T-helper 2 cell treated with Interferon-gamma antibody and Interleukin-4, amounts not matched to agents 100 ng/mL and 5 ng/mL, for 36 hours (primary cell): ENCODE results near the gene PDHX. TPM values are rescaled to one million over a fixed set of nuclear protein-coding genes. Genes with fewer than 3 reads are reported as not detected.
"Not testable (repeated sequence)": the region's sequence is repeated elsewhere in the genome, so short reads cannot be mapped to it uniquely, and the experiment has no call there.

ENCODE experiments used
- intact Hi-C: fragments of 100-400 bp; cut with micrococcal nuclease; formaldehyde crosslinking; loops from one replicate; pipeline ENCODE4 v1.15.1; 2023
- total RNA-seq: library from RNA; stranded (reverse); gene quantifications from 2 replicates; pipeline ENCODE4 v1.2.3, GENCODE V29; 2022

PDHX gene
- total RNA-seq, 1 donor from 2014 or later, result 24.0 TPM

DNA sequence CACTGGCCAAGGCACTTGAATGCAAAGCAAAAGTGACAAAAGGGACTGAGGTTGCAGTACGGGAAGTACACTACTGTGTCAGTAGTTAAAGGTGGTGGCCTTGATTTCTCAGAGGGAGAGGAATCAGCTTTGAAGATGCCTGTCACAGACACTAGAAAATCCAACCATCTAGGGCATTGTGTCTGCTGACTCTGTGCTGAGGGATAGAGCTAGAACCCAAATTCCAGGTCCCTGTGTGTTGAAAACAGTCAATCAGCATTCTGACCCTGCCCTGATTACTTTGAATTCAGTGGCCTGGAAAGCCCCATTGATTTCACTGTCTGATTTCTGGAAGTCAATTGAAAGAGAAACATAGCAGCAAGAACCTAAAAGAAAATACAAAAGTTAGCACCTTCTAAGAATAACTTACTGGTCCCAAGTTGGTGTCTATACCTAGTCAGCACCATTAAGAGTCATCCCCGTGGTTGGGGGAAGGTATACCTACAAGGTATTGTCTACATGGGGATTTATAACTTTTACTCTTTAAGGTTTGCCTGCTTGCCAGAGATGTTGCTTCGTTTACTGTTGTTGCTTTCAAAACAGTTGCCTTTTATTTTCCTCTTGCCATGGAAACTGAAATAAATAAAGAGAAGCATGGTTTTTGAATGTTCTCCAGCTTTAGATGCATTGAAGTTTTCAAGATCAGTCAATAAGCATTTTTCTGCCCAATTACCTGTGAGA, 97.3 kb downstream of the PDHX start:
- intact Hi-C loops, result loop anchor here (1.0 to 5.0 kb wide), 4 partner anchors 15 to 96 kb away; partner anchors contain the start of genes APIP and PDHX

DNA sequence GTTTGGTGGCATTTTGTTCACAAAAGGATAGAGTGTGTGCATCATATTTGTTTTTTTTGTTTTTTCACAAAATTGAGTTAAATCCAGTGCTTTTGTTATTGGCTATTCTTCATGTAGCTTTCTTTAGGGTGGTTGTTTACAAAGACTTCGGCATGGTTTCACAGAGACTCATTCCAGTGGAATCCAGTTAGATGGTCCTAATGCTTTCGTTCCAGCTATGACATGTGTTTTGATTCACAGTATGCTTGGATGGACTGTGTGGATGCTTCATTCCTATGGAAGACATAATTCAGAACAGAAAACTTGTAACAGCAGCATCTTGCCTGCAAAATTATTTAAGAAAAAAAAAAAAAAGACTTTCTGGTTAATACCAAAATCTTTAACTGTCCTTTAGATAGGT, 97.9 kb downstream of the PDHX start:
- intact Hi-C loops, result loop anchor here (5.0 kb wide), 1 partner anchor 97 kb away; the partner anchor contains the start of genes APIP and PDHX

DNA sequence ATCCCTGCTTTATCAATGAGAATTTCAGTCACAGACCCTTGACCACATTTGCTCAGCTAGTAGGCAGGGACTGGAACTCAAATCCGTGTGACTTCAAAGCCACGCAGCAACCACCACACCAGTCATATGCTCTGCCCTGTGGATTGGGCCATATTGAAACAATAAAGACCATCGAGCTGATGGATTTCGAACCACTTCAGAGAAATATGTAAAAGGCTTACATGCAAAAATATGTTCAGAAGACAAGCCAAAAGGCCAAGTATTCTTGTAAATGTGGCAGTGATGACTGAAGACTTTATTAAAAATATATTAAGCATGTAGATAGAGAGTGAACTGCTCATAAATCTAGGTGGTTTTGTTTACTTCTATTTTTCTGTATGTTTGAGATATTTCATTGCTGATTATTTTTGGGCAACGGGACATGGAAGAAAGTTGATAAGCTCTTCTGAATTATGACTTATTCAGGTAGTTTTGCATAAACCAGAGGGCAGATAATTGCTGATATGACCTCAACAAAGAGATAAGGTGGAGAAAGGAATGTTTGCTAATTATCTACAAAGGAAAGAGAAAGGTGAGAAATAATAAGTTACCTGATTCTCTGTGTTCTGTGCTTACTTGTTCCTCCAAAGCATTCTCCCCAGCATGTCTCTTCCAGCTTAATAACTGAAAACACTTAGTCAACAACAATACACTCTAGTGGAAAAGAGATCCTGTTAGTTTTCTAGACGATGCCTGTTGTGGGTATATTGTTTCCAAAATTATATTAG, 99.4 kb downstream of the PDHX start:
- intact Hi-C loops, result no loop called here

DNA sequence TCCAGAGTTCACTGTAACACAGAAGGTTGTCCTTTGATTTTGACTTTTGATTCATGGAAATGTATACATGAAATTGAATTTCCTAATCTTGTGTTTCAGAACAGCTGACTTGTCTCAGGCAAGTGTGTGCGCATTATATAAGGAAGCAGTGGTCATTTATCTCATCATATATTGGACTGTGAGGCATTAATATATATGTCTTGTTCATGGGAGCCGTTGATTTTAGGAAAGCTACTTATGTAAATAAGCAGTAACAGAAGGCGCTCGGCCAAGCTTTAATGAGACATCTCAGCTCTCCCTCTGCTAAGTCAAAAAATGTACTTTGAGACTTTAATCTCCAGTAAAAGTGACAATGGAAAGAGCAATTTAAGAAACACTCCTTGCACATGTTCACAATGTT, 100.5 kb downstream of the PDHX start:
- intact Hi-C loops, result no loop called here

DNA sequence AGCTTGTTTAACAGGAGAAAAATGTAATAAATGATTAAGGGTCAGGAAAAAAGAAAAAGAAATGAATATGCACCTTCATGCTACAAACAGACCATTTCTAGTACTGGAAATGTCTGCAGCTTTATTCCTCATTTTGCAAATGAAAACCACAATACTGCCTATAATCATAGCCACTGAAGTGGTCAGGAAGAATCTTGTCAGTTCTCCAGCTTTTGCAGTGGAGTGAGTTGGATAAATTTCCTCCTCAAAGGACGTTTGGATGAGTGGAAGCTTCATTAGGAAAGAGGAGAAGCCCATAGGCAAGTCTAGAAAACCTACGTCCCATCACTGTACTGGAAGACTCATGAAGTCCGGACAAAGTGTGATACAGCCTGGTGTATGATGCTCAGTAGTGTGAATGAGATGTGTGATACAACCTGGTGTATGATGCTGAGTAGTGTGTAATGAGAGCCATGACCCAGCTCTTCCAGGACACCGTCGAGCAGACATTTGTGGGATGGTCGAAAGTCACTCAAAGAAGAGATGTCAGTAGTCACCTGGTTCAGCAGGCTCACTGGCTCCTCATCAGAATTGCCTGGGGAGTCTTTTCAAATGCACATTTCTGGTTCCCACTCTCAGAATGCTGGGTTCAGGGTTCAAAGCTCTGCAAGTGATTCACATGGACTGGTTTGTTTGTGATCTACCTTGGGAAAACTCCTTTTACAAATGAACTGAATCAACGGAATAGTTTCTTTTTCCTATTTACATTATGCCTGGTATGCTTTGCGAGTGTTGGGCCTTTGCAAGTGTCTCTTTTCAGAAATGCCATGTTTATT, 101.3 kb downstream of the PDHX start:
- intact Hi-C loops, result no loop called here

DNA sequence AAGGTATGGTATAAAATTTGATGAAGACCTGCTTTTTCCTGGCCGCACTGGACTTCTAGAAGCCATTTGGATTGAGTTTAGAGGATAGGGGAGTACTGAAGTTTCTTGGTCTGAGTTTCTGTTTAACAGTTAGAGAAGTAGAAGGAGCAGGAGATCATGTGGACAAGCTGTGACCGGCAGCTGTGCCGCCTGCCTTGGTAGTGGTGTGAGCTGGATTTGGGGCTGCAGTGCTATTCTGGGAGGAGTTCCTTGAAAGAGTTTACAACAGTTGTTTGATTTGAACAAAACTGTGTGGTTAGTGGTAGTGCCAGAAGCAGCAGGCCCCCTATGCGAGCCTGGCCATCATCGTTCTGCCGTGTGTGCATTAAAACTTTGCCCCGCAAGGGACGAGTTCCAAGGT, 105.2 kb downstream of the PDHX start:
- intact Hi-C loops, result no loop called here

DNA sequence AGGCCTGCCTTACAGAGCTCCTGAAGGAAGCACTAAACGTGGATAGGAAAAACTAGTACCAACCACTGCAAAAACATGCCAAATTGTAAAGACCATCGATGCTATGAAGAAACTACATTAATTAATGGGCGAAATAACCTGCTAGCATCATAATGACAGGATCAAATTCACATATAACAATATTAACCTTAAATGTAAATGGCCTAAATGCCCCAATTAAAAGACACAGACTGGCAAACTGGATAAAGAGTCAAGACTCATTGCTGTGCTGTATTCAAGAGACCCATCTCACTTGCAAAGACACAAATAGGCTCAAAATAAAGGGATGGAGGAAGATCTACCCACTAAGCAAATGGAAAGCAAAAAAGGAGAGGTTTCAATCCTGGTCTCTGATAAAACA, 107.5 kb downstream of the PDHX start:
- intact Hi-C loops, result not testable (repeated sequence)

DNA sequence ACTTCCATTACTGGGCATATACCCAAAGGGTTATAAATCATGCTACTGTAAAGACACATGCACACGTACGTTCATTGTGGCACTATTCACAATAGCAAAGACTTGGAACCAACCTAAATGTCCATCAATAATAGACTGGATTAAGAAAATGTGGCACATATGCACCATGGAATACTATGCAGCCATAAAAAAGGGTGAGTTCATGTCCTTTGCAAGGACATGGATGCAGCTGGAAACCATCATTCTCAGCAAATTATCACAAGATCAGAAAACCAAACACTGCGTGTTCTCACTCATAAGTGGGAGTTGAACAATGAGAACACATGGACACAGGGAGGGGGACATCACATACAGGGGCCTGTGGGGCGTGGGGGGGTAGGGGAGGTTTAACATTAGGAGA, 111.6 kb downstream of the PDHX start:
- intact Hi-C loops, result not testable (repeated sequence)

DNA sequence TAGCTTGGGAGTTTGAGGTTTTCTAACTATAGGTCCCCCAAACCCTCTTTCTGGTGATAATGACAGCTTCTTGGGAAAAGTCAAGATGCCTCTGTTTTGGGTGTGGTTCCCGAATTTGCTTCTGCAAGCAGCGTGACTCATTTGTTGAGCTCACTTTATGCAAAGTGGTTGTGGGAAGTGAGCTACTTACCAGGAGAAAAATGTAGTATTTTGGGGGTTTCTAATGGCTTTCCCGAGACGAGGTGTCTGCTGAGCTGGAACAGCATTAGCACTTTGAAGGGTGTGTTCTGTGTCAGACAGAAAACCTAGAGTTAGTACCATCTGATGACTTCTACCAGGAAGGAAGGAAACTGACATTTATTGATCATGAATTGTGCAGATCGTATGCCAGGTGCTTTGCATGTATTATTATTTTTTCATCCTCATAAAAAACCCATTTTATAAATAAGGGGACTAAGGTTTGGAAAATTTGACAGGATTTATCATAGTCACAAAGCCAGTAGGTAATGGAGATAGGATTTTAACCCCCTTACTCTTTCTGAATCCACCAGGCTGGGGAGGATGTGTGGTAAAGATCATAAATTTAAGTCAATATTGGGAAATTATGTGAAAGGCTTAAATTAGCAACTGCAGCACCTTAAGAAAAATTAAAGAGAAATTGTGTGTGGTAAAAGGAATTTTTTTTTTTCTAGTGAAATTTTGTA, 113.7 kb downstream of the PDHX start:
- intact Hi-C loops, result loop anchor here (2.0 kb wide), 1 partner anchor 17 kb away; no protein-coding TSS in a partner anchor

DNA sequence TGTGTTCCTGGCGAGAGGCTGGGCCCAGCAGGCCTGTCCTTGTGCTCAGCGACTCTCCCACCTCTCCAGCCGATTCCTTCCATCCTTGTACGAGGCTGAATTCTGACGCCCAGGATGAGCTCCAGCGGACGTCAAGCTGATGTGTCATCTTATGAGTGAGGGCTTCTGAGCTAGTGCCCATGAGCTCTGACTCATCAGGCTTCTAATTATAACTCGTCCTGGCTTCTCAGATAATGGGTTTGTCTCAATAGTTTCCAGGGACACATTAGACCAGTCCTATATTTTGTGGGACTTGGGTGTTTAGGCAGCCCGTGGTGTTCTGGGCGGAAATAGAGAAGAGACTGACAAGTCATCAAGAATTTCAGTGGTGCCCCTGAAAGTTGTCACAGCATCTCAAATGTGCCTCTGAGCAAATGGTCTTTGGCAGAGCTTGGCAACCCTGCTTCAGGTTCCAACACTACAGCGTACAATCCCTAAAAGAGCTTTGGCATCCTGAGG, 114.3 kb downstream of the PDHX start:
- intact Hi-C loops, result loop anchor here (2.0 kb wide), 1 partner anchor 18 kb away; no protein-coding TSS in a partner anchor

DNA sequence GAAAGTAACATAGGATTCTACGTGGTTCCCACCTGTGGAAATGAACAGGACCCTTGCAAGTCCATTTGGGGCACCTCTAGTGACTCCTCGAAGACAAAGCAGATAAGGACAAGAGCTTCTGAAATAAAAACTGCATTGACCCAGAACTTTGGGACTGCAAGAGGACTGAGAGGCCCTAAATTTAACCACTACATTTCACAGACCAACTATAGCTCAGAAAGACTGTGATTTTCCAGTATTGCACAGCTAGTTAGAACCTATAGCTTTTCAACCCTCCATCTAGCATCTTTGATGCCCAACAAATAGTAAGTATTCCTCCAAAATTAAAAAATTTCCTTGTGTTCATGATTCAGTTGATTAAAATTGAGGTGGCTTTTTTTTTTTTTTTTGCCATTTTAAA, 114.9 kb downstream of the PDHX start:
- intact Hi-C loops, result loop anchor here (2.0 kb wide), 1 partner anchor 19 kb away; no protein-coding TSS in a partner anchor

DNA sequence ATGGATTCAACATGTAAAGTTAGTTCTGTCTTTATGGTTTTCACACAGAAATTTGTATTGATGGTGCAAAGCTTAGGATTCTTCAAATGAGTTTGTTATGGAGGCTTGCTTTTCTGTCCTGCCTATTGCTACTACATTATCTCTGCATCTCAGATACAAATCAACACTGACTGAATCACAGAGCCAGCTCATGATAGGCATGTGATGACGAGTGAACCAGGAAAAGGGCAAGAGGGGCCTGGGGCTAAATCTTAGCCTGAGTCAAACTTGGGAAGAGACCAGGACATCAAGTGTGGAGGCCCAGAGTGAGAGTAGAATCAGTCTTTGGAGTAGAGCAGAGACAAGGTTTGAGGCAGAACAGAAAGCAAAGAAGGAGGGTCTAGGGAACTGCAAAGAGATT, 115.4 kb downstream of the PDHX start:
- intact Hi-C loops, result loop anchor here (2.0 kb wide), 1 partner anchor 19 kb away; no protein-coding TSS in a partner anchor

DNA sequence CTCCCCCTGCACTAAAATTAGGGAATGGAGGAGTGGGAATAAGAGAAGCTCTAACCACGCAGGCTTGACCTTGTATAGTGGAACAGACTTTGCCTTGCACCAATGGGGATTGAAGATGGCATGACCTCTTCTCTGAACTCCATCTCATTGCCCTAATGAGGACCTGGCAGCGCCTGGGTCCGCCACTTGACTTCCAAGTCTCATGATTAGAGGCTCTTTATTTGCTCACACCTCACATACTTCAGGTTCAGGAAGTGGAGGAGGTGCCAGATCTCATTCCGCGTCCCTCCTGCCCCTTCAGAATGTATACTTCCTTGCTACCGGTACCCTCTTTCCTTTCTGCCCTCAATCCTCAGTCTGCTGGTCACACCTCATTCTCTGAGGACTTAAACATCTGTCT, 116.6 kb downstream of the PDHX start:
- intact Hi-C loops, result no loop called here

DNA sequence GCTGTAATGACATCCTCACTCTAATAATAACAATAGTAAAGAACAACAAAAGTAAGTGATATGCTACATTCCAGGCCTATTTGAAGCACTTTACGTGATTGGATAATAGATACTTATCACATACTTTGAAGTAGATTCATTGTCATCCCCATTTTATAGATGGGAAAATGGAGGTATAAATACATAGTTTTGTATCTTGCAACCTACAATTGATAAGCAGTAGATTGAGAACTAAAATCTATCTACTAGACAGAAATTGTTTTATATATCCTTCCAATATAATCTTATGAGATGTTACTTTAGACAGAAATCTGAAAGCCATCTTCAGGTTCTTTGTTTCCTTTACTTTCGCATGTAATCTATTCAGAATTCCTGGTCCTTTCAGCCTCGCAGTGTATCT, 118.0 kb downstream of the PDHX start:
- intact Hi-C loops, result no loop called here

DNA sequence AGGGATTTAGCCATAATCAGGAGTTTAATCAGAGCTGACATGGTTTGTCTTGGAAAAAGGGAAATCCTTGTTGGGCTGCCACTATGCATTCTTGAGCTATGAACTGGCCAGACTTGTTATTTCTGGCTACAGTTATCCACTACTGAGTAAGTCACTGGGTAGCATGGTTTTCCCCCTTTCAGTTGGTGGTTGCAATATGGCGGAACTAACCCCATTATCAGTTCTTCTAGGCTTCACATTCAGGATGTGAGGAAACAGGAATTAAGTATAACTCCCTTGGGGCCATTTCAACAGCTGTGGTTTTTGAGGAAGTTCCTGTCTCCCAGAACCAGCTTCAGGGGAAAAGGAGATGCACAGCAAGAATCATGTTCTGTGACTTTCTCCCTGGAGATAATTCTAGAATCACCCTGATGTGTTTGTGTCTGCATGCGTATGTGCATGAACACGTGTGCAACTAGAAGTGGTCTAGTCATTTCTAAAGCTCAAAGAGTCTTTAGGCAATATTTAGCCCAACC, 119.5 kb downstream of the PDHX start:
- intact Hi-C loops, result no loop called here

DNA sequence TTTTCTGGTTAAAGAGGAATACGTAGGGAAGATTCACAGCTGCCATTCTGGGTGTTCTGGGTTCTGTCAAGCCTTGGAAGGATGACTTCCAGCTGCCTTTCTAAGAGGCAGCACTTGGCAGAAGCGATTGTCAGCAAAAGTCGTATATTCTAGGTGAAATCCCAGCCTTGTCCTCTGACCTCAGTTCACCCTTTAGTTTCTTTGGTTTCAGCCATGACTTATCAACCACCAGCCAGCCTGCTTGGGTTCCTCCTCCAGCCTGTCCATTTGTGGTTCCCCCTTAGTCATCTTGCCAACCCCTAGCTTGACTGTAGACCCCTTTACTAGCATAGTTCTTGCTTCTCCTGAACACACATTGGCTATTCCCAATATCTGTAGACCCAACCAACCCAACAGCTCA, 120.2 kb downstream of the PDHX start:
- intact Hi-C loops, result no loop called here

DNA sequence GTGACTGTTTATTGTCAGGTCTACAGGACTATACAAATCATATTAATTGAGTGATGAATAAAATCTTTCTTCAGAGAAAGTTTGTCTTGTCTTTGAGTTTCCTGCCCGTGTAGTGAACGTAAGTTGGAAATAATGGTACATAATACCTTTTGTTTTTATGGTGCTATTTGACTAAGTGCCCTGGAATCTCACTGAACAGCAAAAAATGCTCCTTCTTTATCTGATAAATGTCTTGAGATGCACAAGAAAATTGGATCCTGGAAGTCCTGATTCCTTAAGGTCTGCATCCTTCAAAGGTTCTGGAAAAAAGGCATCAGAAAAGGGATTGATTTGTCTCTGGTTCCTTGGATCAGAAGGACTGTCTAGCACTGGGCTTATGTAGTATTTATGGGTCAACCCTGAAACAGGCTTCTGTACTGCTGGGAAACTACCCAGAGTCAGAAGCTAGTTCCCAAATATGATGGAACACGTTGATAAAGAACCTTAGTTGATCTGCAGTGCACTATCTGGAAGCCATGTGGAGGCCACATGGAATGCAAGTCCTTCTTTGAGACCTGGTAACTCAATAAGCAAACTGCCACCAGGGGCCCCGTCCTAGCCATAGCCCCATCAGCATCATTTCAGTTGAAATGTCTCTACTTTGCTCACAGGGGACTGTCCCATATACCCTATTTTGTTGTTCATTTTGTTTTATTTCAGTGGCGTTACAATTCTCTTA, 122.0 kb downstream of the PDHX start:
- intact Hi-C loops, result no loop called here

DNA sequence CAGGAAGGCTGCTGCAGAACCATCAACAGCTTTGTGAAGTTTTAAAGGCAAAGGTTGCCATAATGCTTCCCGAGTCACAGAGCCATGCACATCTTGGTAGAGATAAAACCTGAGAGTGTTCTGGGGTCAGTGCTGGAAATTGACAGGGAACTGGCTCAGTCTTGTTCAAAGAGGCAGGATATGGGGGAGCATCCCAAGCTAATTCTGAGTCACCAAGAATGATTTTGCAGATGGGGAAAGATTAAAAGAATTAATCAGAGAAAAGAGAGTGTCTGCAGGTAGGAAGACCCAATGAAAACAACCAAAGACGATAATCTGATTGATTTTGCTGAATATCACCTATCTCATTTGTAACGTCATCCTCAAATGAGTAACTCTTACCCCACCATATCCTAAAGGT, 122.7 kb downstream of the PDHX start:
- intact Hi-C loops, result no loop called here

DNA sequence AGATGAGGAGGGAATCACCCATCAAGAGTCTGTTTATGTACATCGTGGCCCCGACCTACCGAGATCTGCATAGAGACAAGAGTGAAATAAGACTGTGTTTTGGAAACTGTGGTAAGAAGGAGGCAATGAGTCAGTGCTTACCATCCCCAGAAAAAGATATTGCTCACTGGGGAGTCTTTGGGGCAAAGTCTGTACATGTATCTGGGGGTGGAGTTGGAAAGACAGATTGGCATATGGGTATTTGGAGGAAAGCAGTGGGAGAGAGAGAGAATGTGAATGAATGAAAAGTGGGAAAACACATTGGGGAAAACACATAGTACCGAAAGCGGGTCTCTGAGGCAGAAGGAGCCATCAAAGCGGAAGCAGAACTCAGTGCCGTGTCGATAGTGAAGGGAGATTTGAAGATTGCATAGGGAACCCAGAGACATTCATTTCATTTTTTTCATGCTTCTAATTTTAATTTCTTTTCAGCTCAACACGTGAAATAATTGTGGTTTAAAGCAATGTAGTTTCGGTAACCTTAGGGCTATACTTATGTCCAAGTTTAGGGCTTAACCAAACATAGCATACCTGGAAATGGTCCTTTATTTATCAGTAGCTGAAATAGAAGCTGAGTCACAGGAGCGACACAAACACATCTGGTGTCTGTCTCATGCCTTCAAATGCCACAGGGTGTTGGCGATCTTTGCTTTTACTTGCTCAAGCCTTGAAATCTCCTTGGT, 124.0 kb downstream of the PDHX start:
- intact Hi-C loops, result loop anchor here (1.0 to 10.0 kb wide), 11 partner anchors 27 to 304 kb away; partner anchors contain the start of genes APIP, CD44 and PDHX
